HEK293 (cell line): ENCODE results near the gene ARHGAP27.

Source experiments
- CTCF ChIA-PET: fragments of 350-600 bp; formaldehyde crosslinking; extraction: SDS; loops from one replicate; lab custom pipeline; 2021; ENCODE audit warnings: antibody characterized with exemption; lab: Yijun Ruan, JAX
- POLR2A ChIA-PET: fragments of 300-600 bp; formaldehyde crosslinking; extraction: SDS; loops from one replicate; lab custom pipeline; 2020; ENCODE audit warnings: antibody characterized with exemption, inconsistent platforms; lab: Yijun Ruan, JAX
- H3K27ac ChIP-seq: fragments of 200-500 bp; sonication (Bioruptor generic); 2 replicates; pipeline ENCODE4 v1.5.1; 2014; ENCODE audit warnings: low read depth, low read length, control low read depth, inconsistent platforms; ENCODE audit errors: extremely low read depth
- H3K36me3 ChIP-seq, 2 experiments: fragments of 200-500 bp in 1 of 2; sonication (Bioruptor generic) in 1 of 2; 1 replicate in 1 of 2; 2 replicates in 1 of 2; pipeline ENCODE4 v1.5.1; 2014 to 2017; ENCODE audit warnings: inconsistent platforms in 2 of 2, low read length in 2 of 2; ENCODE audit not compliant: control insufficient read depth in 2 of 2, insufficient read depth in 1 of 2
- H3K4me1 ChIP-seq: fragments of 200-500 bp; sonication (Bioruptor generic); 2 replicates; pipeline ENCODE4 v1.5.1; 2014; ENCODE audit warnings: mild to moderate bottlenecking, low read length, inconsistent platforms; ENCODE audit not compliant: control insufficient read depth, insufficient read depth
- H3K4me3 ChIP-seq: 2 replicates; pipeline ENCODE4 v1.5.1; 2011; ENCODE audit warnings: low read depth, mild to moderate bottlenecking, control low read depth, low read length, moderate library complexity
- H3K9me3 ChIP-seq: fragments of 200-500 bp; sonication (Bioruptor generic); 2 replicates; pipeline ENCODE4 v1.5.1; 2014; ENCODE audit warnings: low read depth, low read length, inconsistent platforms; ENCODE audit not compliant: control insufficient read depth, insufficient read depth
- PRDM1 ChIP-seq: fragments of 450-650 bp; formaldehyde crosslinking; IDR thresholded peaks from 2 replicates; pipeline ENCODE4; 2016; ENCODE audit warnings: missing biosample characterization, missing genetic modification characterization
- SCRT1 ChIP-seq: fragments of 450-650 bp; formaldehyde crosslinking; IDR thresholded peaks from 2 replicates; pipeline ENCODE4 v1.5.1; 2016; ENCODE audit warnings: missing biosample characterization, missing genetic modification characterization, borderline replicate concordance
- SCRT2 ChIP-seq: fragments of 450-650 bp; formaldehyde crosslinking; IDR thresholded peaks from 2 replicates; pipeline ENCODE4 v1.5.1; 2016; ENCODE audit warnings: missing biosample characterization, missing genetic modification characterization
- ZBTB8A ChIP-seq: fragments of 450-650 bp; formaldehyde crosslinking; IDR thresholded peaks from 2 replicates; pipeline ENCODE4 v1.5.1; 2016; ENCODE audit warnings: missing biosample characterization, missing genetic modification characterization
- ZFP37 ChIP-seq: fragments of 450-650 bp; formaldehyde crosslinking; IDR thresholded peaks from 2 replicates; pipeline ENCODE4 v1.5.1; 2016; ENCODE audit warnings: missing biosample characterization, missing genetic modification characterization
- ZNF221 ChIP-seq: fragments of 450-650 bp; formaldehyde crosslinking; IDR thresholded peaks from 2 replicates; pipeline ENCODE4 v1.5.1; 2017; ENCODE audit warnings: missing biosample characterization, missing genetic modification characterization, borderline replicate concordance
- ZNF23 ChIP-seq: fragments of 450-650 bp; formaldehyde crosslinking; IDR thresholded peaks from 2 replicates; pipeline ENCODE4 v1.5.1; 2016; ENCODE audit warnings: missing biosample characterization, missing genetic modification characterization, borderline replicate concordance
- ZNF302 ChIP-seq: fragments of 450-650 bp; formaldehyde crosslinking; IDR thresholded peaks from 2 replicates; pipeline ENCODE4 v1.5.1; 2016; ENCODE audit warnings: missing biosample characterization, missing genetic modification characterization, low read depth
- ZNF37A ChIP-seq: fragments of 450-650 bp; IDR thresholded peaks from 2 replicates; pipeline ENCODE4 v1.5.1; 2018; ENCODE audit warnings: missing biosample characterization, missing genetic modification characterization
- ZNF394 ChIP-seq: fragments of 450-650 bp; formaldehyde crosslinking; IDR thresholded peaks from 2 replicates; pipeline ENCODE4 v1.5.1; 2016; ENCODE audit warnings: missing biosample characterization, missing genetic modification characterization, mild to moderate bottlenecking, moderate library complexity, borderline replicate concordance
- ZNF426 ChIP-seq: fragments of 450-650 bp; formaldehyde crosslinking; IDR thresholded peaks from 2 replicates; pipeline ENCODE4 v1.5.1; 2017; ENCODE audit warnings: missing biosample characterization, missing genetic modification characterization, mild to moderate bottlenecking, inconsistent platforms, moderate library complexity
- ZNF585B ChIP-seq: fragments of 450-650 bp; formaldehyde crosslinking; IDR thresholded peaks from 2 replicates; pipeline ENCODE4 v1.5.1; 2016; ENCODE audit warnings: missing biosample characterization, missing genetic modification characterization
- ZNF623 ChIP-seq: fragments of 450-650 bp; formaldehyde crosslinking; IDR thresholded peaks from 2 replicates; pipeline ENCODE4 v1.5.1; 2016; ENCODE audit warnings: missing biosample characterization, missing genetic modification characterization
- ZNF792 ChIP-seq: fragments of 450-650 bp; formaldehyde crosslinking; IDR thresholded peaks from 2 replicates; pipeline ENCODE4 v1.5.1; 2016; ENCODE audit warnings: missing biosample characterization, missing genetic modification characterization
- TF ChIP-seq, protein P1 (sequence below): IDR thresholded peaks from 2 replicates; pipeline ENCODE4 v1.6.1; 2011; ENCODE audit warnings: mild to moderate bottlenecking, low read depth, low read length, borderline replicate concordance
- TF ChIP-seq, protein P2 (sequence below): fragments of 450-650 bp; formaldehyde crosslinking; IDR thresholded peaks from 2 replicates; pipeline ENCODE4 v1.5.1; 2016; ENCODE audit warnings: missing biosample characterization, missing genetic modification characterization, borderline replicate concordance
- TF ChIP-seq, protein P3 (sequence below): fragments of 450-650 bp; formaldehyde crosslinking; IDR thresholded peaks from 2 replicates; pipeline ENCODE4 v1.5.1; 2016; ENCODE audit warnings: missing biosample characterization, missing genetic modification characterization
- TF ChIP-seq, protein P4 (sequence below): fragments of 450-650 bp; formaldehyde crosslinking; IDR thresholded peaks from 2 replicates; pipeline ENCODE4 v1.5.1; 2016; ENCODE audit warnings: missing biosample characterization, missing genetic modification characterization
- TF ChIP-seq, protein P5 (sequence below): fragments of 450-650 bp; formaldehyde crosslinking; IDR thresholded peaks from 2 replicates; pipeline ENCODE4 v1.5.1; 2016; ENCODE audit warnings: missing biosample characterization, missing genetic modification characterization
- TF ChIP-seq, protein P6 (sequence below): fragments of 450-650 bp; formaldehyde crosslinking; IDR thresholded peaks from 2 replicates; pipeline ENCODE4 v1.5.0; 2017; ENCODE audit warnings: missing biosample characterization, missing genetic modification characterization, borderline replicate concordance
- TF ChIP-seq, protein P7 (sequence below): fragments of 450-650 bp; formaldehyde crosslinking; IDR thresholded peaks from 2 replicates; pipeline ENCODE4 v1.5.1; 2016; ENCODE audit warnings: missing biosample characterization, missing genetic modification characterization

The ARHGAP27 gene

DNA sequence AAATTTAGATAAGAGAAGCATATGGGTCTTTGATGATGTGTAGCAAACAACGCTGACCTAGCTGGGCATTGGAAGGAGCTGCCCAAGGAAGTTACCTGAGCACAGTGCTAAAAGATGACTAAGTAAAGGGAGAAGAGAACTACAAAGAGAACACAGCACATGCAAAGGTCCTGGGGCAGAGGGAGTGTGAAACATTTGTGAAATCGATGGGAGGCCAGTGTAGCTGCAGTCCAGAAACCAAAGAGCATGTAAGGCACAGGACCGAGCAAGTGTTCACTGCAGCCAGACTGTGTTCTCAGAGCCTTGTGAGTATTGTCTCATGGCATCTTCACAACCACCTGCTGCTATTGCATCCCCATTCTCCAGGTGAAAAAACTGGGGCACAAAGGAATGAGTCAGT lies 44.9 kb downstream of the ARHGAP27 start:
- POLR2A ChIA-PET = interaction anchor here (1.3 kb wide), 1 partner anchor 111 kb away, joined by 5 read pairs; no protein-coding TSS in a partner anchor
- Histone ChIP-seq H3K4me1 (no peaks in the 10 kb centered on the region), H3K4me3 (no peak overlapping the region)
- TF ChIP-seq ZNF585B = no peak
- TF ChIP-seq, protein P1, sequence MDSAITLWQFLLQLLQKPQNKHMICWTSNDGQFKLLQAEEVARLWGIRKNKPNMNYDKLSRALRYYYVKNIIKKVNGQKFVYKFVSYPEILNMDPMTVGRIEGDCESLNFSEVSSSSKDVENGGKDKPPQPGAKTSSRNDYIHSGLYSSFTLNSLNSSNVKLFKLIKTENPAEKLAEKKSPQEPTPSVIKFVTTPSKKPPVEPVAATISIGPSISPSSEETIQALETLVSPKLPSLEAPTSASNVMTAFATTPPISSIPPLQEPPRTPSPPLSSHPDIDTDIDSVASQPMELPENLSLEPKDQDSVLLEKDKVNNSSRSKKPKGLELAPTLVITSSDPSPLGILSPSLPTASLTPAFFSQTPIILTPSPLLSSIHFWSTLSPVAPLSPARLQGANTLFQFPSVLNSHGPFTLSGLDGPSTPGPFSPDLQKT = no peak
- TF ChIP-seq ZNF792 (tag by site-specific recombination) = no peak
- peak; percentile 98 for TF ChIP-seq ZNF623 (tag by site-specific recombination)
- TF ChIP-seq SCRT1 (tag by site-specific recombination) = no peak
- no peak for TF ChIP-seq ZNF426 (tag by site-specific recombination)
- no peak for TF ChIP-seq ZNF394 (tag by site-specific recombination)
- TF ChIP-seq ZNF221 (tag by site-specific recombination) = no peak
- TF ChIP-seq ZNF302 (tag by site-specific recombination) = no peak
- TF ChIP-seq SCRT2 (tag by site-specific recombination) = peak; percentile 67
- TF ChIP-seq, protein P2, sequence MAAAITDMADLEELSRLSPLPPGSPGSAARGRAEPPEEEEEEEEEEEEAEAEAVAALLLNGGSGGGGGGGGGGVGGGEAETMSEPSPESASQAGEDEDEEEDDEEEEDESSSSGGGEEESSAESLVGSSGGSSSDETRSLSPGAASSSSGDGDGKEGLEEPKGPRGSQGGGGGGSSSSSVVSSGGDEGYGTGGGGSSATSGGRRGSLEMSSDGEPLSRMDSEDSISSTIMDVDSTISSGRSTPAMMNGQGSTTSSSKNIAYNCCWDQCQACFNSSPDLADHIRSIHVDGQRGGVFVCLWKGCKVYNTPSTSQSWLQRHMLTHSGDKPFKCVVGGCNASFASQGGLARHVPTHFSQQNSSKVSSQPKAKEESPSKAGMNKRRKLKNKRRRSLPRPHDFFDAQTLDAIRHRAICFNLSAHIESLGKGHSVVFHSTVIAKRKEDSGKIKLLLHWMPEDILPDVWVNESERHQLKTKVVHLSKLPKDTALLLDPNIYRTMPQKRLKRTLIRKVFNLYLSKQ (tag by site-specific recombination) = no peak
- TF ChIP-seq, protein P3, sequence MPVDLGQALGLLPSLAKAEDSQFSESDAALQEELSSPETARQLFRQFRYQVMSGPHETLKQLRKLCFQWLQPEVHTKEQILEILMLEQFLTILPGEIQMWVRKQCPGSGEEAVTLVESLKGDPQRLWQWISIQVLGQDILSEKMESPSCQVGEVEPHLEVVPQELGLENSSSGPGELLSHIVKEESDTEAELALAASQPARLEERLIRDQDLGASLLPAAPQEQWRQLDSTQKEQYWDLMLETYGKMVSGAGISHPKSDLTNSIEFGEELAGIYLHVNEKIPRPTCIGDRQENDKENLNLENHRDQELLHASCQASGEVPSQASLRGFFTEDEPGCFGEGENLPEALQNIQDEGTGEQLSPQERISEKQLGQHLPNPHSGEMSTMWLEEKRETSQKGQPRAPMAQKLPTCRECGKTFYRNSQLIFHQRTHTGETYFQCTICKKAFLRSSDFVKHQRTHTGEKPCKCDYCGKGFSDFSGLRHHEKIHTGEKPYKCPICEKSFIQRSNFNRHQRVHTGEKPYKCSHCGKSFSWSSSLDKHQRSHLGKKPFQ = no peak
- no peak for TF ChIP-seq ZBTB8A
- TF ChIP-seq ZFP37 (tag by site-specific recombination) = no peak
- TF ChIP-seq, all 188 proteins: peak for 2
- Histone ChIP-seq H3K27ac (no peak overlapping the region), H3K9me3 (no peaks in the 10 kb centered on the region), H3K36me3 (no peaks in the 10 kb centered on the region)
- CTCF ChIA-PET = interaction anchor here (0.7 to 20.6 kb wide), 16 partner anchors 11 to 252 kb away, joined by 3 to 357 read pairs (median 6); partner anchors contain the start of genes ACBD4 and MAP3K14

DNA sequence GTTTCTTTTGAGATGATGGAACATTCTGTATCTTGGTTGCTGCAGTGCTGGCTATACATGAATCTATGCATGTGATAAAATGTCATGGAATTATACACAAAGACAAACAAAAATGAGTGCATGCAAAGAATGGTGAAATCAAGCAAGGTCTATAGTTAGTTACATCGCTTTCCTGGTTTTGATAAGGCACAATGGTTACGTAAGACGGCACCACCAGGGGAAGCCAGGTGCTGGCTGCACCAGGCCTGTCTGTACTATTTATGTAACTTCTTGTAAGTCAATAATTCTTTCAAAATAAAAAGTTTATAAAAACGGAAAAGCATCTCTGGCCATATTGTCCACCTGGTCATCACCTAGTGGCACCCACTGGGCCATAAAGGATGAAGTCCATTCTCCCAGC lies 46.5 kb downstream of the ARHGAP27 start:
- Histone ChIP-seq H3K27ac (no peak overlapping the region), H3K9me3 (no peaks in the 10 kb centered on the region), H3K4me1 (no peaks in the 10 kb centered on the region), H3K36me3 (no peaks in the 10 kb centered on the region), H3K4me3 (no peak overlapping the region)
- CTCF ChIA-PET = interaction anchor here (0.6 to 20.6 kb wide), 33 partner anchors 8 to 250 kb away, joined by 3 to 357 read pairs (median 6); partner anchors contain the start of genes ACBD4 and MAP3K14
- POLR2A ChIA-PET = interaction anchor here (1.0 to 1.6 kb wide), 2 partner anchors 109 to 168 kb away, joined by 3 to 5 read pairs; no protein-coding TSS in a partner anchor
- TF ChIP-seq ZNF37A (tag by site-specific recombination) (no peak), PRDM1 (tag by site-specific recombination) (no peak), ZNF23 (tag by site-specific recombination) (no peak)
- TF ChIP-seq, protein P4, sequence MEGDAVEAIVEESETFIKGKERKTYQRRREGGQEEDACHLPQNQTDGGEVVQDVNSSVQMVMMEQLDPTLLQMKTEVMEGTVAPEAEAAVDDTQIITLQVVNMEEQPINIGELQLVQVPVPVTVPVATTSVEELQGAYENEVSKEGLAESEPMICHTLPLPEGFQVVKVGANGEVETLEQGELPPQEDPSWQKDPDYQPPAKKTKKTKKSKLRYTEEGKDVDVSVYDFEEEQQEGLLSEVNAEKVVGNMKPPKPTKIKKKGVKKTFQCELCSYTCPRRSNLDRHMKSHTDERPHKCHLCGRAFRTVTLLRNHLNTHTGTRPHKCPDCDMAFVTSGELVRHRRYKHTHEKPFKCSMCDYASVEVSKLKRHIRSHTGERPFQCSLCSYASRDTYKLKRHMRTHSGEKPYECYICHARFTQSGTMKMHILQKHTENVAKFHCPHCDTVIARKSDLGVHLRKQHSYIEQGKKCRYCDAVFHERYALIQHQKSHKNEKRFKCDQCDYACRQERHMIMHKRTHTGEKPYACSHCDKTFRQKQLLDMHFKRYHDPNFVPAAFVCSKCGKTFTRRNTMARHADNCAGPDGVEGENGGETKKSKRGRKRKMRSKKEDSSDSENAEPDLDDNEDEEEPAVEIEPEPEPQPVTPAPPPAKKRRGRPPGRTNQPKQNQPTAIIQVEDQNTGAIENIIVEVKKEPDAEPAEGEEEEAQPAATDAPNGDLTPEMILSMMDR (tag by site-specific recombination) = no peak
- TF ChIP-seq, protein P5, sequence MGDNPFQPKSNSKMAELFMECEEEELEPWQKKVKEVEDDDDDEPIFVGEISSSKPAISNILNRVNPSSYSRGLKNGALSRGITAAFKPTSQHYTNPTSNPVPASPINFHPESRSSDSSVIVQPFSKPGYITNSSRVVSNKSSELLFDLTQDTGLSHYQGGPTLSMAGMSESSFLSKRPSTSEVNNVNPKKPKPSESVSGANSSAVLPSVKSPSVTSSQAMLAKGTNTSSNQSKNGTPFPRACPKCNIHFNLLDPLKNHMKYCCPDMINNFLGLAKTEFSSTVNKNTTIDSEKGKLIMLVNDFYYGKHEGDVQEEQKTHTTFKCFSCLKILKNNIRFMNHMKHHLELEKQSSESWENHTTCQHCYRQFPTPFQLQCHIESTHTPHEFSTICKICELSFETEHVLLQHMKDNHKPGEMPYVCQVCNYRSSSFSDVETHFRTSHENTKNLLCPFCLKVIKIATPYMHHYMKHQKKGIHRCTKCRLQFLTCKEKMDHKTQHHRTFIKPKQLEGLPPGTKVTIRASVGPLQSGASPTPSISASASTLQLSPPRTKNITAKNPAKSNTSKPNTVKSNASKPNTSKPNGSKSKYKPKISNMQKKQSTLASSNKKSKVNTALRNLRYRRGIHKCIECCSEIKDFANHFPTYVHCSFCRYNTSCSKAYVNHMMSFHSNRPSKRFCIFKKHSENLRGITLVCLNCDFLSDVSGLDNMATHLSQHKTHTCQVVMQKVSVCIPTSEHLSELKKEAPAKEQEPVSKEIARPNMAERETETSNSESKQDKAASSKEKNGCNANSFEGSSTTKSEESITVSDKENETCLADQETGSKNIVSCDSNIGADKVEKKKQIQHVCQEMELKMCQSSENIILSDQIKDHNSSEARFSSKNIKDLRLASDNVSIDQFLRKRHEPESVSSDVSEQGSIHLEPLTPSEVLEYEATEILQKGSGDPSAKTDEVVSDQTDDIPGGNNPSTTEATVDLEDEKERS = no peak
- TF ChIP-seq, protein P6, sequence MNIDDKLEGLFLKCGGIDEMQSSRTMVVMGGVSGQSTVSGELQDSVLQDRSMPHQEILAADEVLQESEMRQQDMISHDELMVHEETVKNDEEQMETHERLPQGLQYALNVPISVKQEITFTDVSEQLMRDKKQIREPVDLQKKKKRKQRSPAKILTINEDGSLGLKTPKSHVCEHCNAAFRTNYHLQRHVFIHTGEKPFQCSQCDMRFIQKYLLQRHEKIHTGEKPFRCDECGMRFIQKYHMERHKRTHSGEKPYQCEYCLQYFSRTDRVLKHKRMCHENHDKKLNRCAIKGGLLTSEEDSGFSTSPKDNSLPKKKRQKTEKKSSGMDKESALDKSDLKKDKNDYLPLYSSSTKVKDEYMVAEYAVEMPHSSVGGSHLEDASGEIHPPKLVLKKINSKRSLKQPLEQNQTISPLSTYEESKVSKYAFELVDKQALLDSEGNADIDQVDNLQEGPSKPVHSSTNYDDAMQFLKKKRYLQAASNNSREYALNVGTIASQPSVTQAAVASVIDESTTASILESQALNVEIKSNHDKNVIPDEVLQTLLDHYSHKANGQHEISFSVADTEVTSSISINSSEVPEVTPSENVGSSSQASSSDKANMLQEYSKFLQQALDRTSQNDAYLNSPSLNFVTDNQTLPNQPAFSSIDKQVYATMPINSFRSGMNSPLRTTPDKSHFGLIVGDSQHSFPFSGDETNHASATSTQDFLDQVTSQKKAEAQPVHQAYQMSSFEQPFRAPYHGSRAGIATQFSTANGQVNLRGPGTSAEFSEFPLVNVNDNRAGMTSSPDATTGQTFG (tag by site-specific recombination) = no peak
- TF ChIP-seq, protein P7, sequence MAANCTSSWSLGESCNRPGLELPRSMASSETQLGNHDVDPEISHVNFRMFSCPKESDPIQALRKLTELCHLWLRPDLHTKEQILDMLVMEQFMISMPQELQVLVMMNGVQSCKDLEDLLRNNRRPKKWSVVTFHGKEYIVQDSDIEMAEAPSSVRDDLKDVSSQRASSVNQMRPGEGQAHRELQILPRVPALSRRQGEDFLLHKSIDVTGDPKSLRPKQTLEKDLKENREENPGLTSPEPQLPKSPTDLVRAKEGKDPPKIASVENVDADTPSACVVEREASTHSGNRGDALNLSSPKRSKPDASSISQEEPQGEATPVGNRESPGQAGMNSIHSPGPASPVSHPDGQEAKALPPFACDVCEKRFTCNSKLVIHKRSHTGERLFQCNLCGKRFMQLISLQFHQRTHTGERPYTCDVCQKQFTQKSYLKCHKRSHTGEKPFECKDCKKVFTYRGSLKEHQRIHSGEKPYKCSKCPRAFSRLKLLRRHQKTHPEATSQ (tag by site-specific recombination) = no peak
